ENCODE data around the gene CDH13.

CDH13 gene

GRCh38 chr16:82979406-82980111 is 352.8 kb downstream of the CDH13 start:
- Histone ChIP-seq H3K27ac (ENCODE audit: extremely low read depth, low read depth, low read length) (no peak overlapping the region), H3K36me3 (ENCODE audit: control insufficient read depth in 2 of 2, insufficient read depth in 1 of 2, low read length in 2 of 2) (no peaks in the 10 kb centered on the region), H3K4me3 (ENCODE audit: low read depth, low read length) (no peak overlapping the region), H3K4me1 (ENCODE audit: control insufficient read depth, insufficient read depth, low read length) (no peaks in the 10 kb centered on the region), H3K9me3 (ENCODE audit: control insufficient read depth, insufficient read depth, low read depth, low read length) (no peaks in the 10 kb centered on the region)
- TF ChIP-seq OSR2 (tag by site-specific recombination; IDR thresholded peaks at IDR 0.05): no peak
- TF ChIP-seq ZFHX2 (tag by site-specific recombination; conservative IDR thresholded peaks at IDR 0.05): no peak
- TF ChIP-seq MYNN (tag by site-specific recombination; IDR thresholded peaks at IDR 0.05; ENCODE audit: borderline replicate concordance): no peak
- no peak for TF ChIP-seq ZNF311 (tag by site-specific recombination; IDR thresholded peaks at IDR 0.05; ENCODE audit: borderline replicate concordance)
- TF ChIP-seq ZSCAN16 (tag by site-specific recombination; IDR thresholded peaks at IDR 0.05): no peak
- TF ChIP-seq ZNF473 (tag by site-specific recombination; IDR thresholded peaks at IDR 0.05): no peak
- ChIA-PET CTCF (no interaction called here), POLR2A (no interaction called here)

GRCh38 chr16:82980810-82981209 is 354.0 kb downstream of the CDH13 start:
- no peaks in the 10 kb centered on the region for H3K36me3 ChIP-seq (ENCODE audit: control insufficient read depth in 2 of 2, insufficient read depth in 1 of 2, low read length in 2 of 2)
- H3K4me1 ChIP-seq (ENCODE audit: control insufficient read depth, insufficient read depth, low read length): no peaks in the 10 kb centered on the region
- CTCF ChIA-PET: no interaction called here
- no peaks in the 10 kb centered on the region for H3K9me3 ChIP-seq (ENCODE audit: control insufficient read depth, insufficient read depth, low read depth, low read length)
- H3K4me3 ChIP-seq (ENCODE audit: low read depth, low read length): no peak overlapping the region
- no peak overlapping the region for H3K27ac ChIP-seq (ENCODE audit: extremely low read depth, low read depth, low read length)
- POLR2A ChIA-PET: no interaction called here
- no peak for TF ChIP-seq ZNF211 (tag by site-specific recombination; IDR thresholded peaks at IDR 0.05; ENCODE audit: low read depth)
- TF ChIP-seq ZNF837 (tag by site-specific recombination; IDR thresholded peaks at IDR 0.05): no peak
- TF ChIP-seq PRDM1 (tag by site-specific recombination; IDR thresholded peaks at IDR 0.05): no peak

- ChIA-PET CTCF (no interaction called here), POLR2A (no interaction called here)
- H3K4me3 ChIP-seq (ENCODE audit: low read depth, low read length): no peak overlapping the region
- H3K4me1 ChIP-seq (ENCODE audit: control insufficient read depth, insufficient read depth, low read length): no peaks in the 10 kb centered on the region
- no peaks in the 10 kb centered on the region for H3K36me3 ChIP-seq (ENCODE audit: control insufficient read depth in 2 of 2, insufficient read depth in 1 of 2, low read length in 2 of 2)
- no peaks in the 10 kb centered on the region for H3K9me3 ChIP-seq (ENCODE audit: control insufficient read depth, insufficient read depth, low read depth, low read length)
- no peak overlapping the region for H3K27ac ChIP-seq (ENCODE audit: extremely low read depth, low read depth, low read length)
- TF ChIP-seq ZNF76 (tag by site-specific recombination; IDR thresholded peaks at IDR 0.05; ENCODE audit: borderline replicate concordance, low read depth): no peak
- TF ChIP-seq ZBTB8A (tag by site-specific recombination; IDR thresholded peaks at IDR 0.05): no peak
- TF ChIP-seq ZNF580 (tag by site-specific recombination; IDR thresholded peaks at IDR 0.05): no peak
- no peak for TF ChIP-seq MEIS1 (CRISPR knock-in tag; IDR thresholded peaks at IDR 0.05; ENCODE audit: borderline replicate concordance)
- no peak for TF ChIP-seq ZNF501 (tag by site-specific recombination; IDR thresholded peaks at IDR 0.05)
- TF ChIP-seq SCRT1 (tag by site-specific recombination; IDR thresholded peaks at IDR 0.05; ENCODE audit: borderline replicate concordance): no peak
- no peak for TF ChIP-seq ZBTB6 (tag by site-specific recombination; IDR thresholded peaks at IDR 0.05)
- no peak for TF ChIP-seq REST (tag by site-specific recombination; IDR thresholded peaks at IDR 0.05)
- no peak for TF ChIP-seq FEZF1 (tag by site-specific recombination; IDR thresholded peaks at IDR 0.05)
- no peak for TF ChIP-seq ZNF426 (tag by site-specific recombination; IDR thresholded peaks at IDR 0.05)
These were observed 361.0 kb downstream of the CDH13 start for GRCh38 chr16:82987767-82988166.

Measured in HEK293 (cell line).